HG03378 (cell line): ENCODE results near the gene SLC39A3.

Source experiments
- ATAC-seq: cut with Tn5 transposase; IDR thresholded peaks from one replicate; pipeline ENCODE4 v1.9.1; 2021; ENCODE audit warnings: mild to moderate bottlenecking, moderate library complexity; ENCODE audit not compliant: unreplicated experiment

SLC39A3 gene

DNA sequence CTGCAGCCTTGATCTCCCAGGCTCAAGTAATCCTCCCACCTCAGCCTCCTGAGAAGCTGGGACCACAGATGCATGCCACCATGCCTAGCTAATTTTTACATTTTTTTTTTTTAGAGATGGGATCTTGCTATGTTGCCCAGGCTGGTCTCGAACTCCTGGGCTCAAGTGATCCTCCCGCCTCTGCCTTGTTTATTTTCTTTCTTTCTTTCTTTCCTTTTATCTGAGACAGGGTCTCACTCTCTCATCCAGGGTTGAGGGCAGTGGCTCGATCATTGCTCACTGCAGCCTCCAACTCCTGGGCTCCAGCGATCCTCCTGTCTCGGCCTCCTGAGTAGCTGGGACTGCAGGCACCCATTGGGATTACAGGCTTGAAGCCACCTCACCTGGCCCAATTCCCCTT, 33.6 kb downstream of the SLC39A3 start:
- ATAC-seq = no peak

DNA sequence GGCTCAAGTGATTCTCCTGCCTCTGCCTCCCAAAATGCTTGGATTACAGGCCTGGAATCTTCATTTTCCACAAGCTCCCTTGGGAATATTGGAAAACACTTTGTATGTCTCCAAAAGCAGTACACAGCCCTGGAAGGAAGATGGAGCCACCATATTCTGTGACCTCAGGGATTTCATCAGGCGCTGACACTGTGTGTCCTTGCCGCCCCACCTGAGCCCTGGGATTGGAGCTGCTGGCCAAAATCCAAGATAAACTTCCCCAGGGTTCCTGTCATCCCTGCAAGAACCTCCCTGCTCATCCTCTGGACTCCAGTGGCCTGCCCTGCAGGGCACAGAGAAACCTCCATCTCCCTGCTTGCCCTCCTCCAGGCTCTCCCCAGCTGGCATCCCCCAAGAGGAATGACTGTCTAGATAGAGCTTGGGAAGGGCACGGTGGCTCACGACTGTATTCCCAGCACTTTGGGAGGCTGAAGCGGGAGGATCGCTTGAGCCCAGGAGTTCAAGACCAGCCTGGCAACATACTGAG, 36.1 kb downstream of the SLC39A3 start:
- ATAC-seq = no peak

DNA sequence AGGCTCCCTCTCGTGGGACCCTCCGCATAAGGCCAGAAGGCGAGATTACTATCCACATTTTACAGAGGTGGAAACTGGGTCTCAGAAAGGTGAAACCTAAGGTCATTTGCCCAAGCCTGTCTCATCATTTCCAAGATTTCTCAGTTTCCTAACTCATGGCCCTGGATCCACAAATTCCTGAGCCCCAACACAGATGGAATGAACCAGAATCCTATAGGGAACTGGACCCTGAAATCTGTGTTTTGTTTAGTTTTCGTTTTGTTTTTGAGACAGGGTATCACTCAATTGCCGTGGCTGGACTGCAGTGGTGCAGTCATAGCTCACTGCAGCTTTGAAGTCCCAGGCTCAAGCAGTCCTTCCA, 36.8 kb downstream of the SLC39A3 start:
- no peak for ATAC-seq

DNA sequence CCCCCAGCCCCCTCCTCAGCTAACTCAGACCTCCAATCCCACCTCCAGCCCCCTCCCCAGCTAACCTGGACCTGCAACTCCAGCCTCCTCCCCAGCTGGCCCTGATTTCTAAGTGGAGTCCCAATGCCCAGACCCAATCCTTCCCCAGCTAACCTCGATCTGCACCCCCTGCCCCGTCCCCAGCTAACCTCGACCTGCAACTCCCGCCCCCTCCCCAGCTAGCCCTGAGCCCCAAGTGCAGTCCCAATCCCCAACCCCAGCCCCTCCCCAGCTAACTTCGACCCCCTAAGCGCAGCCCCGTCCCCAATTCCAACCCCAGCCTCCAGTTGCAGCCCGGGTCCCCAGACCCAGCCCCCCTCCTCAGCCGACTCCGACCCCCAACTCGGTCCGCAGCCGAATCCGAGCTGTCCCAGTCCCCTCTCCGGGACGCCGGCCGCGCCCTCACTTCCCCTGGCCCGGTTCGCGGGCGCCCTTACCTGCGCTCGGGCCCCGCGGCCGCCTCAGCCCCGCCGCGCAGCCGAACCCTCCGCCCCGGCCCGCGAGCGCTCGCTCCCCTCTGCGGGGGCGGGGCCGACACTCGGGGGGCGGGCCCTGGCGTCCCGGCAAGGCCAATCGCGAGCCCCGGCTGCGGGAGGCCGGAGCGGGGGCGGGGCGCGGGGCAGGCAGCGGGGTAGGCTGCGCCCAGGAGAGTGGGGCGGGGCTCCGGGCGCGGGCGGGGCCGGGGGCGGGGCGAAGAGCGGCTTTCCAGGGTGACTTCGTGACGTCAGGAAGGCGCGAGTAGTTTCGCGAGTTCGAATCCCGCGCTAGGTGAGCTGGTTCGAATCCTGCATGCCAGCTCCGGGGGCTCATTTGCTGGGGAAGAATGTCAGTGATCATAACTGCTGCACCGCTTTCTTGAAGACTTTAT, 37.4 kb downstream of the SLC39A3 start, which contains the start of gene GNG7:
Gene GNG7, minus strand, starts transcription at position 525 of the 907 bp plus-strand sequence. CDS start 182,006 bp downstream, outside the sequence.
- ATAC-seq = no peak

DNA sequence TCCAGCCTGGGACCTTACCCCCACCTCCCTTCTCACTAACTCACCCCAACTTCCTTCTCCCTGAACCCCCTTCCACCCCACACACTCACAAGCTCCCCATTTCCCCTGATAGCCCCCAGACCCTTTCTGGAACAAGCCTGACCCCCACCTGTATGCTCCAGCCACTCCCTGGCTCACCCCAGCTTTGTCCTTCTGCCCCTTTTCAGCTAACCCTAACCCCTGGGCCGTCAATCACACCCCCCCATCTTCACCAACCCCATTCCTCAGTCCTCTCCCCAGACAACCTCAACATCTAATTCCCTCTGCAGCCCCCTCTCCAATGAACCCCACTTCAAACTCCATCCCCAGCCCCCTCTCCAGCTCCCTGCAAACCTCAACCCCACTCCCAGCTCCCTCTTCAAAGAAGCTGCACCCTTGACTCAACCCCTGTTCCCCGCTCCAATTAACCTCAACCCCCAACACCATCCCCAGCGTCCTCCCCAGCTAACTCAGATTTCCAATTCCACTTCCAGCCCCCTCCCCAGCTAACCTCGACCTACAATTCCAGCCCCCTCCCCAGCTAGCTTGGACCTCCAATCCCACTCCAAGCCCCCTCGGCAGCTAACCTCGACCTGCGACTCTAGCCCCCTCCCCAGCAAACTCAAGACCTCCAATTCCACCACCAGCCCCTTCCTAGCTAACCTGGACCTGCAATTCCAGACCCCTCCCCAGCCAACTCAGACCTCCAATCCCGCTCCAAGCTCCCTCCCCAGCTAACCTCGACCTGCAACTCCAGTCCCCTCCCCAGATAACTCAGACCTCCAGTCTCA, 38.3 kb downstream of the SLC39A3 start:
- ATAC-seq = no peak

DNA sequence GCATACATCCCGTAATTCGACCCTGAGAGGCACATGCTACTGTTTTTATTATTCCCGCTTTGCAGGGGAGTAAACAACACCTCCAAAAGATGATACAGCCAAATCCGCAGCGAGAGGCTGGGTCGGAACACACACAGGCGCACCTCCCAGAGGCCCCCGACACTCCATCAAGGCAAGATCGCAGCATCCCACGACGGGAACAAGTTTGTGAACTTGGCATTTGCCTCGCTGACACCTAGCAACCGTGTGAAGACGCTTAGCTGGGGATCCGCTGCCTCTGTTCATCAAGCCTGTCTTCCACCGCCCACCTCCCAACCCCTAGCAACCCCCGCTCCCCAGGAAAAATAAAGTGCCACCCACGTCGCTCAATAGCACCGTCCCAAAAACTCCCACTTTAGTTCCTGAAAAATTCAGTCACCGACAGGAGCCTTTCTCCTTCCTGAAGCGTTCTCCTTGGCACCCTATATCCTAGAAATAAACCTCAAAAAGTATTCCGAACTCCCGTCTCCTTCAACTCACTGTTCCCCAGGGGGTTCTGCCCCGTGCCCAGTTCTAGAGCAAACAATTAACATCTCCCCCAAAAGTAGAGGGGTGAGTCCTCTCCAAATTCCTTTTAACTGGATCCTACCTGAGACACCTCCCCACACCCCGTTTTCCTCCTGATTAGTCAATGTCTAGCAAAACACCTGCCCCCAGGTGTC, 39.0 kb downstream of the SLC39A3 start:
- ATAC-seq = no peak

DNA sequence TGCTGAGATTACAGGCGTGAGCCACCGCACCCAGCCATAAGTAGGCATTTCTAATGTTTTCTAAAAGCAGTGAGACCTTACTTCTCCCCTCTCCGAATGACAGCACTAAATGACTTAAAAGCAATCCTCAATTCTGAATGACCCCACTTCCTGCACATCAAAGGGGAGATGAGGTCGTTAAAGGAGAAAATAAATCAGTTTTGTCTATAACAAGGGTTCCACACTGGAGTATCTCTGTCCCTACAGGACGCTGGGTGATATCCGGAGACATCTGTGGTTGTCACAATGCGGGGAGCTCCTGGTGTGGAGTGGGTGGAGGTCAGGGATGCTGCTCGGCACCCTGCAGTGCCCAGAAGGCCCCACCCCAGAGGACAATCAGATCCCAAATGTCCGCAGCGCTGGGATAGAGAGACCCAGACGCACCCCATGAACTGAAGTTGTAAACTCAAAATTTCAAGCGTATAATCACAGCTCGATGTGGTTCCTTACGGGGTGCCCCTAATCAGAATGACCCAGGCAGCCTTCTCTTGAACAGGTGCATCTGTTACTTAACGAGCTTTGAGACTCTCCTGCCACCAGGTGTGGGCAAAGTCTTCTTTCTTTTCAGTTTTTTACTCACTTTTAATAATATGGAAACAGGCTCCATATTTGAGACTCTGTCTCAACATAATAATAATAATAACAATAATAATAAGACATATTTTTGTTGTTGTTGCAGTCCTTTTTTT, 40.2 kb downstream of the SLC39A3 start:
- ATAC-seq = no peak

DNA sequence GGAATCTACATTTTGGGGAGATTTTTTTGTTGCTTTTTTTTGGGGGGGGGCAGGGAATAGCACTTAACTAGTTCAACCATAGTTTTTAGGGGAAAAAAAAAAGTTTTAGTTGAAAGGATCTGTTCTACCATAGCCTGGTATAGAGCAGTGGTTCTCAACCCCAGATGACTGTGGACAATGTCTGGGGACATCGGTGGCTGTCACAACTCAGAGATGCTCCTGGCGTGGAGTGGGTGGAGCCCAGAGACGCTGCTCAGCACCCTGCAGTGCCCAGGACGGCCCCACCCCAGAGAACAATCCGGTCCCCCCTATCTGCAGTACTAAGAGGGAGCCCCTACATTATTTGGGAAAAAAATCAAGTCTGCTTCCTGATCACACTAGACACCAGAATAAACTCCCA, 45.6 kb downstream of the SLC39A3 start:
- ATAC-seq = no peak

DNA sequence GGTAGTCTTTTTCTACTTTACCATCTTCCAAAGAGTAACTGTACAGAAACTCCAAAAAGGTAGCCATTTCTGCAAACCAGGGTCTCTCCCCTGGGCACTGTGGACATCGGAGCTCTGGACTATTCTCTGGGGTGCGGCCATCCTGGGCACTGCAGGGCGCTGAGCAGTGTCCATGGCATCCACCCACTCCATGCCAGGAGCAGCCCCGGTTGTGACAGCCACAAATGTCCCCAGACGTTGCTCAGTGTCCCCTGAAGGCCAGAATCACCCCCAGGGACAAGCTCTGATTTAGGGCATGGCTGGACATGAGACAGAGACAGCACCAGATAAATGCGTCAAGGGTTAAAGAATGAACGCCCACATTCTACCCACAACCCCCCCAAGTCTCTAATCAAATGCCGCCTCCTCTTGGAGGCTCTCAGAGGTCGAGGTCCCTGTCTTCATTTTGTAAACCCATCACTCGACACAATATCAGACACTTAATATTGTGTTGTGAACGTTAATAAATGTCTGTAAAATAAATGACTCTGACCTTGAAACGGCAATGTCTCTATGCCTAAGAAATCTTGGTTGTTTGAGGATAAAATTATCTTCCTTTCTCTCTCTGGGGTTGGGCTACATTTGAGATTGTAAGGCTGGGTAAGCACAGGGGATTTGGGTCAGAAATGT, 46.2 kb downstream of the SLC39A3 start:
- no peak for ATAC-seq

DNA sequence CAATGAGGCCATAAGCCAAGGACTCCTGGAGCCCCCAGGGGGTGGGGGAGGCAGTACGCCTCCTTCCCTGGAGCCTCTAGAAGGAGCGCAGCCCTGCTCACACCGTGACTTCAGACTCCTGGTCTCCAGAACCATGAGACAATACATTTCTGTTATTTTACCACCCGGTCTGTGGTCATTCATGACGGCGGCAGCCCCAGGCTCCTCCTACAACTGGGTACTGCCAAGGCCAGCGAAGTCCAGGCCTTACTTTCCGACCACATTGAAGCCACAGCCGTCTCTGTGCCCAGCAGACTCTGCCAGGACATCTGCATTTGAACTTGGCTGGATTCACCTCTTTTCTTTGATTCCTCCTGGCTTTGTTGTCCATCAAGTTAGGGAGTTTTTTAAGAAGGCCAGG, 47.9 kb downstream of the SLC39A3 start:
- no peak for ATAC-seq

DNA sequence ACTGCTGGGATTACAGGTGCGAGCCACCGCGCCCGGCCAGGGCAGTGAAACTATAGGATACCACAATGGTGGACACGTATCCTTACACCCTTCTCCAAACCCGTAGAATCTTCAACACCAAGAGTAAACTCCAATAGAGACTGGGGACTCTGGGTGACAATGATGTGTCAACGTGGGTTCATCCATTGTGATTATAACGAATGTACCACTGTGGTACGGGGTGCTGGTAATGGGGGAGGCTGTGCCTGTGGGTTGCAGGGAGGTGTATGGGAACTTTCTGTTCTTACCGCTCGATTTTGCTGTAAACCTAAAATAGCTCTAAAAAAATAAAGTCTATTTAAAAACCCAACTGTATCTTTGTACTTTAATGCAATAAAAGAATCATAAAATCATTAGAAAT, 49.0 kb downstream of the SLC39A3 start:
- ATAC-seq = no peak

DNA sequence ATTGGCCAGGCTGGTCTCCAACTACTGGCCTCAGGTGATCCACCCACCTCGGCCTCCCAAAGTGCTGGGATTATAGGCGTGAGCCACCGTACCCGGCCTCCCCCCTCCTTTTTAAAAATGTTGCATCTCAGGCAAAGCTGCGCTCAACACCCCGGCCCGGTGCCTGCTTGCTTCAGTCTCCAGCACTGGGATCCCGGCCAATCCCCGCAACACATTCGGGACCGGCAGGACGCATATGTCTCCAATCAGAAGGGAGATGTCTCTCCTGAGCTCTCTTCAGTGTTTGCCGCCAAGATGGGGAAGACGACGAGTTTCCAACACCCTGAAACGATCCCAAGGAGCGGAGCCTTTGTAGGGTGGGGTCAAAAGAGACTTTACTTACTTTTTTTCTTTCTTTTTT, 53.5 kb downstream of the SLC39A3 start:
- ATAC-seq = no peak

DNA sequence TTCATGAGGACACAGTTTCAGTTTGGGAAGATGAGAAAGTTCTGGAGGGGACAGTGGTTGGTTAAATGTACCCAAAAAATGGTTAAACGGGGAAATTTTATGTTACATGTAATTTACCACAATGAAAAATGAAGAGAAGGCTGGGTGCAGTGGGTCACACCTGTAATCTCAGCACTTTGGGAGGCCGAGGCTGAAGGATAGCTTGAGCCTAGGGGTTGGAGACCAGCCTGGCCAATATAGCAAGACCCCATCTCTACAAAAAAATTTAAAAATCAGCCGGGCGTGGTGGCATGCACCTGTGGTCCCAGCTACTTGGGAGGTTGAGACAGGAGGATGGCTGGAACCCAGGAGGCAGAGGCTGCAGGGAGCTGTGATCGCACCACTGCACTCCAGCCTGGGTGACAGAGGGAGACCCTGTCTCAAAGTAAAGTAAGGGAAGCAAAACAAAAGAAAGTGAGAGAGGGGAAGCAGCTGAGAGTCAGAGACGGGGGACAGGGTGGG, 54.6 kb downstream of the SLC39A3 start:
- ATAC-seq = no peak

DNA sequence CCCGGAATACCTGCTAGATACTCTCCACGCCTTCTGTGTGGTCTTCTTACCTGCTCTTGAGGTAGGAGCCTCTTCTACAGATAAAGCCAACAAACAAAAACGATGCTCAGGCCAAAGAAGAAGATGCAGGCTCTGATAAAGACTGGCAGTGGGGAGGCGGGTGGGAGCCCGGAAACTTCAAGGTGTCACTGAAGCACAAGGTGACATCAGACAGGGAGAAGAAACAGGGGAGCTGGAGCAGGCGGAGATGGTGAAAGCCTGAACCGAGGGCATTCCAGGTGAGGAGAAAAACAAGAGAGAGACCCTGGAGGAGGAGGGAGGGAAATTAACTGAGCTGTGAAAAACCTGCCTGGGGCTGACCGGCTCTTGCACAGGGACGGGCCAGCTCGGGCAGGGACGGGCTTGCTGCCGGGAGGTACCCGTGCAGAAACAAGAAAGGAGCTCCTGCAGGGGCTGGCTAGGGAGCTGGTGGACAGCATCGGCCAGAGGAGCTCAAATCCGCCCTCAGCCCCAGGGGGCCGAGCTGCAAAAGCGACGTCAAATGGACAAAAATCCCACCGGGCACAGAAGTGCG, 56.3 kb downstream of the SLC39A3 start:
- no peak for ATAC-seq
